GM13977 (cell line): ENCODE measurements around the gene USP28.
A peak's percentile ranks its signal among the peaks of the same experiment; 100 is the strongest.

Experiments
- DNase-seq: peaks from one replicate; pipeline ENCODE4 v3.0.0; 2012; ENCODE audit warnings: low spot score
- CTCF ChIP-seq: IDR thresholded peaks from 2 replicates; pipeline ENCODE4 v1.5.1; 2012; ENCODE audit warnings: mild to moderate bottlenecking, control low read depth; ENCODE audit not compliant: insufficient read depth; ENCODE audit errors: extremely low read depth, missing control alignments
- in situ Hi-C: fragments of 300-500 bp; cut with MboI; formaldehyde crosslinking; loops from one replicate; pipeline ENCODE4 v1.12.0; 2022; ENCODE audit warnings: low sequenced_read_pairs, low pct_unique_long_range_greater_than_20kb, mixed read lengths, inconsistent platforms; ENCODE audit not compliant: unreplicated experiment

USP28 gene

GRCh38 chr11:113814181-113814580 is 61.2 kb downstream of the USP28 start:
- no peak for DNase-seq
- in situ Hi-C loops = loop anchor here (25.0 kb wide), 1 partner anchor 448 kb away; no protein-coding TSS in a partner anchor
- TF ChIP-seq CTCF = no peak

- DNase-seq = no peak
- in situ Hi-C loops = loop anchor here (25.0 kb wide), 1 partner anchor 453 kb away; no protein-coding TSS in a partner anchor
- no peak for TF ChIP-seq CTCF
These were observed 66.4 kb downstream of the USP28 start for GRCh38 chr11:113808931-113809330.

- DNase-seq = no peak
These were observed 69.0 kb downstream of the USP28 start for GRCh38 chr11:113806406-113806805.

GRCh38 chr11:113805640-113806039 is 69.7 kb downstream of the USP28 start:
- no peak for DNase-seq
- in situ Hi-C loops = loop anchor here (25.0 kb wide), 1 partner anchor 457 kb away; no protein-coding TSS in a partner anchor

More at GRCh38 chr11:113806406-113806805, 69.0 kb downstream of the USP28 start:
- TF ChIP-seq CTCF = peak; percentile 74
- in situ Hi-C loops = loop anchor here (25.0 kb wide), 1 partner anchor 456 kb away; no protein-coding TSS in a partner anchor

GRCh38 chr11:113802621-113803020 is 72.8 kb downstream of the USP28 start:
- in situ Hi-C loops = loop anchor here (25.0 kb wide), 1 partner anchor 460 kb away; no protein-coding TSS in a partner anchor
- DNase-seq = no peak
- TF ChIP-seq CTCF = no peak

More at GRCh38 chr11:113805640-113806039, 69.7 kb downstream of the USP28 start:
- TF ChIP-seq CTCF = no peak

GRCh38 chr11:113796663-113797259 is 78.6 kb downstream of the USP28 start:
- peak; percentile 62 for DNase-seq
- in situ Hi-C loops = loop anchor here (25.0 kb wide), 1 partner anchor 484 kb away; the partner anchor contains the start of gene TTC12

More at GRCh38 chr11:113796663-113797259, 78.6 kb downstream of the USP28 start:
- TF ChIP-seq CTCF = peak; percentile 53
